NB4 (cell line): ENCODE results near the gene AQP2.

Experiments
- DNase-seq: peaks from one replicate; pipeline ENCODE4 v3.0.0; 2010; ENCODE audit warnings: low read depth
- H3K4me3 ChIP-seq: one replicate; pipeline ENCODE4 v1.5.1; 2011; ENCODE audit warnings: mild to moderate bottlenecking, low read depth, low read length, moderate library complexity
- MYC ChIP-seq: IDR thresholded peaks from 2 replicates; pipeline ENCODE4 v1.6.1; 2011; ENCODE audit warnings: low read depth, low read length
- POLR2A ChIP-seq: IDR thresholded peaks from 2 replicates; pipeline ENCODE4 v1.6.1; 2011; ENCODE audit warnings: mild to moderate bottlenecking; ENCODE audit not compliant: insufficient read length; ENCODE audit errors: extremely low read depth
- TF ChIP-seq, protein P1 (sequence below): IDR thresholded peaks from one replicate; pipeline ENCODE4 v1.5.1; 2012; ENCODE audit warnings: low read depth, low read length
- TF ChIP-seq, protein P2 (sequence below): IDR thresholded peaks from 2 replicates; pipeline ENCODE4 v1.6.1; 2011; ENCODE audit warnings: low read depth, low read length

AQP2 gene

DNA sequence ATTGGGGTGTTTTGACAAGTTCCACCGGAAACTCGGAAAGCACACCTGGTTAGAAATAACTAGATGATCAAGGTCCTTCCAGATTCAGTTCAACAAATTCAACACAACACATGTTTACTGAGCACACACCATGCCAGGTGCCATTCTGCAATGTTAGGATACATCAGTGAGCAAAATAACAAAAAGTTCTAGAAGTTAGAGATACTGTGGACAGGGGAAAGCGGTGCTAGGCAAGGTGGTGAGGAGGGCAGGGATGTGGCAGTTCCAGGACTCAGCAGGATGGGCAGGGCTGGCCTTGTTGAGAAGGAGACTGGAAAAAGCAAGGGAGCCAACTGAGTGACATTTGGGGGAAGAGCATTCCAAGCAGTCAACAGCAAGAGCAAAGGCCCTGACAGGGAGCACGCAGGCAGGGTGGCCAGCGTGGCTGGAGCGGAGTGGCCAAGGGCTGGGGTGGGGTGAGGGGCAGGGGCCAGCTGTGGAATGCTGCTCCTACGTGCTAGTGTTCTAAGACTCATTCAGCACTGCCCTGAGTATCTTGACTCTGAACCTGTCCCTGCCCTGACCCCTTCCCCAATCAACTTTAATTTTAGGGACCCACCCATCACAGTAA, 27.4 kb upstream of the AQP2 start:
- no peak overlapping the region for H3K4me3 ChIP-seq
- TF ChIP-seq POLR2A (no peak), MYC (no peak)
- TF ChIP-seq, protein P1, sequence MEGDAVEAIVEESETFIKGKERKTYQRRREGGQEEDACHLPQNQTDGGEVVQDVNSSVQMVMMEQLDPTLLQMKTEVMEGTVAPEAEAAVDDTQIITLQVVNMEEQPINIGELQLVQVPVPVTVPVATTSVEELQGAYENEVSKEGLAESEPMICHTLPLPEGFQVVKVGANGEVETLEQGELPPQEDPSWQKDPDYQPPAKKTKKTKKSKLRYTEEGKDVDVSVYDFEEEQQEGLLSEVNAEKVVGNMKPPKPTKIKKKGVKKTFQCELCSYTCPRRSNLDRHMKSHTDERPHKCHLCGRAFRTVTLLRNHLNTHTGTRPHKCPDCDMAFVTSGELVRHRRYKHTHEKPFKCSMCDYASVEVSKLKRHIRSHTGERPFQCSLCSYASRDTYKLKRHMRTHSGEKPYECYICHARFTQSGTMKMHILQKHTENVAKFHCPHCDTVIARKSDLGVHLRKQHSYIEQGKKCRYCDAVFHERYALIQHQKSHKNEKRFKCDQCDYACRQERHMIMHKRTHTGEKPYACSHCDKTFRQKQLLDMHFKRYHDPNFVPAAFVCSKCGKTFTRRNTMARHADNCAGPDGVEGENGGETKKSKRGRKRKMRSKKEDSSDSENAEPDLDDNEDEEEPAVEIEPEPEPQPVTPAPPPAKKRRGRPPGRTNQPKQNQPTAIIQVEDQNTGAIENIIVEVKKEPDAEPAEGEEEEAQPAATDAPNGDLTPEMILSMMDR: no peak
- TF ChIP-seq, protein P2, sequence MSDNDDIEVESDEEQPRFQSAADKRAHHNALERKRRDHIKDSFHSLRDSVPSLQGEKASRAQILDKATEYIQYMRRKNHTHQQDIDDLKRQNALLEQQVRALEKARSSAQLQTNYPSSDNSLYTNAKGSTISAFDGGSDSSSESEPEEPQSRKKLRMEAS: no peak
- no peak for DNase-seq

DNA sequence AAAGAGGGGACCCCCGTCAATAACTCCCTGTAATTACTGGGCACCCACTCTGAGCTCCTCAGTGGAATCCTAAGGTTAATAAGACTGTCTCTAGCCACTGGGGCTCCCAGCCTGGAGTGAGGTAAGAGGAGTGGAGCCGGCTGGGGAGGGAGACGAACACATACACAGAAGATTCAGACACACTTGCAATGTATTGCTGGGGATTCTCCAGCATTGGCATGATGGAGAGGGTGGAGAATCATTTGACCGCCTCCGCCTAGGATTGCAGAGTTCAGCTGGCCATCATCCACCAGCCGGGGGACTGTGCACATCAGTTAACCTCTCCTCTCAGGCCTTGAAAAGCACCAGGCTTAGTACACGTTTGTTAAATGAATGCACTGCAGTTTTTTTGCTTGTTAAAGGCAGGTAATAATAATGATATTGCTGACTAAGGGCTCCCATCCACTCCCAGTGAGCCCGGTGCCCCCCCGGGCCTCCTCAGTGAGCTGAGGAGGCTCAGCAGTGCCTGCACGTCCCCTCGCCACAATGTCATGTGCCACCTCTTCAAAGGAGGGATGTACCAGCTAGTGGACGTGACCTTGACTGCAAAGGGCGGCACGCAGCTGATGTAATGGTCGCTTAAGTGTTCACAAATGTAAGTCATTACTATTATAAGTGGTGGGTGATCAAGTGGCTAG, 26.5 kb upstream of the AQP2 start:
- H3K4me3 ChIP-seq: no peak overlapping the region
- TF ChIP-seq POLR2A (no peak), MYC (no peak)
- TF ChIP-seq, protein P2: no peak
- TF ChIP-seq, protein P1: no peak

DNA sequence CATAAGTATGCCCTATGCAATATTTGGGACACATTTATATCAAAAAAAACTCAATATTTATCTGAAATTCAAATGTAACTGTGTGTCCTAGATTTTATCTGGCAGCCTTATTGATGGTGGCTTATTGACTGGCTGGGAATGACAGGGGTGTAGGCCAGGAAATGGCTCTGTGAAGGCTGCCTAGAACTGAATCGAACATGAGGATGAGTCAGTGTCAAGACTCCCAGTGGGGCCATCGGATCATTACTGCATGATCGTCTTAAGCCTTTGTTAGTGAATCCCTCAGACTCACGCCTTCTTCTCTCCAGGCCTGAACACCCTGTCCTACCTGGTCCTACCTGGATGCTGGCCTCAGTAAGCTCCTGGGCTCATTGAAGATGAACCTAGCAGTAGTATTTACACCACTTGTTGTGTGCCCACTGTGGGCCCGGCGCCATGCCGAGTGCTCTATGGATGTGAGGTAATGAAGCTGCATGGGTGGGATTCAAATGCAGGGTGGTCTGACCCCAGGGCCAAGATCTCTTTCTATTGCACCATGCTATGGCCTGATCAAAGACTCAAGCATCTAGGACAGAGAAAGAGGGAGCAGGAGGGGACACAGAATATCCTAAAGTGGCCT, 25.8 kb upstream of the AQP2 start:
- TF ChIP-seq, protein P2: no peak
- TF ChIP-seq POLR2A: no peak
- no peak for TF ChIP-seq MYC
- TF ChIP-seq, protein P1: no peak
- no peak overlapping the region for H3K4me3 ChIP-seq
- no peak for DNase-seq

More for the DNA sequence above, 26.5 kb upstream of the AQP2 start:
- no peak for DNase-seq

DNA sequence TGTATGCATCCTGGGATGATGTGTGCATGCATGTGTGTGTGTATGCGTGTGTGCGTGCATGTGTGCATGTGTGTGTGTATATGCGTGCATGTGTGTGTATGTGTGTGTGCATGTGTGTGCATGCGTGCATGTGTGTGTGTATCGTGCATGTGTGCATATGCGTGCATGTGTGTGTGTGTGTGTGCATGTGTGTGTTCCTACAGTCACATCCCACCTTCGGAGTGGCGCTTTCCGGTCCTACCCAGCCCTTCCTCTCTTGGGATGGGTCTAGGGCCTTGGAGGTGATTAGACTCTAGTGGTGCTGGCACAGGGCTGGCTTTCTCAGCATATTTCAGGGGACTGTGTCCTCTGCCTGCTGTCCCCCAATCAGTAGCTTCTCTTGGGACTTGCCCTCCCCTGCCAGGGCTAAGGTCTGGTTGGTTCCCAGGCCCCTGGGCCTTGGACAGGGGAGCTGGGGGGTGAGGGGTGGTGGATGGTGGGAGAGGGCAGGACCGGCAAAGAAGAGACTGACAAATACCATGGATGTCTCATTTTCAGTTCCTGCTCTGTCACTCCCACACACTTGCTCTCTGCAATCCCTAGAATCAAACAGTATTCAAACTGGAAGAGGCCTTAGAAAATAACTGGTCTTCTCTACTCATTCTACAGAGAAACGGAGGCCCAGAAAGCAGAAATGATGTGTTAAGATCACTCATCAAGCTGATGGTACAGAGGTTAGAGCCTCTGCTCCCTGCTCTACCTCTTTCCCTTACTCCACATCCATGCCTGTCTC, 24.9 kb upstream of the AQP2 start:
- peak; percentile 51 for DNase-seq

DNA sequence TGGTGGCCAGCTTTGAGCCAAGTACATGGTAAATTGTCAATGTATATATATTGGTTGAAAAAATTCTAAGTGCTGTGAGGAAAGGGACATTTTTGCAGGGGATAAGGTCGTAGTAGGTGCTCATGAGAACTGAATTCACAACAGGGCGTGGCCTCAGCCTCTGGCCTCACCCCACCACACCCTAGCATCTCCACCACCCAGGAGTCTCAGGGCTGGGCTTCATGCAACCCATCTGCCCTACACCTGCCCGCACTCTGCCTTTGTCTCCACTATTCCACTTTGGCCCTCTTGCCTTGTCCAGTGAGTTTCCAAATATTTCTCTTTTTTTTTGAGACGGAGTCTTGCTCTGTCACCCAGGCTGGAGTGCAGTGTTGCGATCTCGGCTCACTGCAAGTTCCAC, 22.1 kb upstream of the AQP2 start:
- H3K4me3 ChIP-seq: no peak overlapping the region
- TF ChIP-seq, protein P1: no peak
- TF ChIP-seq, protein P2: no peak
- no peak for TF ChIP-seq POLR2A
- TF ChIP-seq MYC: no peak
- DNase-seq: no peak

More for the DNA sequence above, 24.9 kb upstream of the AQP2 start:
- TF ChIP-seq, protein P1: no peak
- no peak for TF ChIP-seq POLR2A
- no peak for TF ChIP-seq MYC
- TF ChIP-seq, protein P2: no peak
- no peak overlapping the region for H3K4me3 ChIP-seq
